ENCODE measurements around the gene GXYLT2.

The GXYLT2 gene

DNA sequence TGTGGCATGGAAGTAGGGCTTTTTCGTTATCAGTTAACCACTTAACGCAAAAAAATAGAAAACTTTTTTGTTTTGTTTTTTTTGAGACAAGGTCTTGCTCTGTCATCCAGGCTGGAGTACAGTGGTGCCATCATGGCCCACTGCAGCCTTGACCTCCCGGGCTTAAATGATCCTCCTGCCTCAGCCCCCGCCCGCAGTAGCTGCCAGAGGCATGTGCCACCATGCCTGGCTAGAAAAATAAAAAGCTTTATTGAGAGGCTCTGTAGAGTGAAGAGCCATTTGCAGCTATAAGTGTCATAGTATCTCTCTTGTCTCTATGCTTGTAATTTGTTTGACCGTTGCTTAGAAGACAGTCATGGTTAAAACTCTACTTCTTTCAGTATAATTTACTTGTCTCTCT, 122.3 kb downstream of the GXYLT2 start:
- no peak overlapping the region for H3K4me3 ChIP-seq (ENCODE audit: control insufficient read depth, low read depth, low read length)
- TF ChIP-seq, protein P1, sequence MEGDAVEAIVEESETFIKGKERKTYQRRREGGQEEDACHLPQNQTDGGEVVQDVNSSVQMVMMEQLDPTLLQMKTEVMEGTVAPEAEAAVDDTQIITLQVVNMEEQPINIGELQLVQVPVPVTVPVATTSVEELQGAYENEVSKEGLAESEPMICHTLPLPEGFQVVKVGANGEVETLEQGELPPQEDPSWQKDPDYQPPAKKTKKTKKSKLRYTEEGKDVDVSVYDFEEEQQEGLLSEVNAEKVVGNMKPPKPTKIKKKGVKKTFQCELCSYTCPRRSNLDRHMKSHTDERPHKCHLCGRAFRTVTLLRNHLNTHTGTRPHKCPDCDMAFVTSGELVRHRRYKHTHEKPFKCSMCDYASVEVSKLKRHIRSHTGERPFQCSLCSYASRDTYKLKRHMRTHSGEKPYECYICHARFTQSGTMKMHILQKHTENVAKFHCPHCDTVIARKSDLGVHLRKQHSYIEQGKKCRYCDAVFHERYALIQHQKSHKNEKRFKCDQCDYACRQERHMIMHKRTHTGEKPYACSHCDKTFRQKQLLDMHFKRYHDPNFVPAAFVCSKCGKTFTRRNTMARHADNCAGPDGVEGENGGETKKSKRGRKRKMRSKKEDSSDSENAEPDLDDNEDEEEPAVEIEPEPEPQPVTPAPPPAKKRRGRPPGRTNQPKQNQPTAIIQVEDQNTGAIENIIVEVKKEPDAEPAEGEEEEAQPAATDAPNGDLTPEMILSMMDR (conservative IDR thresholded peaks at IDR 0.05; ENCODE audit: control insufficient read depth, insufficient read depth, low read depth, low read length): no peak
- no peak for DNase-seq (ENCODE audit: low read depth)

GRCh38 chr3:73018298-73018697, 130.5 kb downstream of the GXYLT2 start:
- no peak overlapping the region for H3K4me3 ChIP-seq (ENCODE audit: control insufficient read depth, low read depth, low read length)
- TF ChIP-seq, protein P1 (conservative IDR thresholded peaks at IDR 0.05; ENCODE audit: control insufficient read depth, insufficient read depth, low read depth, low read length): no peak
- no peak for DNase-seq (ENCODE audit: low read depth)

DNA sequence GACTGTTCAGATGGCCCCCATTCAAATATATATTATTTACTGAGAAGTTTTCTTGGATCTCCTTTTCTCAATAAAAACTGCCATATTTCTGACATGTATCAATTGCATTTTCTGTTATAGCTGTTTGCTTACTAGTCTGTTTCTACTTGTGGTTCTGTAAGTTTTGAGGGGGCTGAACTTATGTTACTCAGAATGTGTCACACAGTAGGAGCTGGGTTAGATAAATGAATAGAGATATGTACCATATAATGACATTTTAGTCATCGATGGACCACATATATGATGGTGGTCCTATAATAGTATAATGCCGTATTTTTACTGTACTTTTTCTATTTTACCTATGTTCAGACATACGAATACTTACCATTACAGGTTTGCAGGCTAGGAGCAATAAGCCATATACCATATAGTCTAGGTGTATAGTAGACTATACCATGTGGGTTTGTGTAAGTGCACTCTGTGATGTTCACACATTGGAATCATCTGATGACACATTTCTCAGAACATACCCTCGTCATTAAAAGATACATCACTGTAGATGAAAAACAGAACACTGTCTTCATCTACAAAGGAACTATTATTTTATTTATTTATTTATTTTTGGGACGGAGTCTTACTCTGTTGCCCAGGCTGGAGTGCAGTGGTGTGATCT, 131.1 kb downstream of the GXYLT2 start:
- H3K4me3 ChIP-seq (ENCODE audit: control insufficient read depth, low read depth, low read length): no peak overlapping the region
- TF ChIP-seq, protein P1 (conservative IDR thresholded peaks at IDR 0.05; ENCODE audit: control insufficient read depth, insufficient read depth, low read depth, low read length): no peak
- no peak for DNase-seq (ENCODE audit: low read depth)

- TF ChIP-seq, protein P1 (conservative IDR thresholded peaks at IDR 0.05; ENCODE audit: control insufficient read depth, insufficient read depth, low read depth, low read length): no peak
- no peak overlapping the region for H3K4me3 ChIP-seq (ENCODE audit: control insufficient read depth, low read depth, low read length)
- no peak for DNase-seq (ENCODE audit: low read depth)
These were observed 133.5 kb downstream of the GXYLT2 start for GRCh38 chr3:73021301-73021835.

DNA sequence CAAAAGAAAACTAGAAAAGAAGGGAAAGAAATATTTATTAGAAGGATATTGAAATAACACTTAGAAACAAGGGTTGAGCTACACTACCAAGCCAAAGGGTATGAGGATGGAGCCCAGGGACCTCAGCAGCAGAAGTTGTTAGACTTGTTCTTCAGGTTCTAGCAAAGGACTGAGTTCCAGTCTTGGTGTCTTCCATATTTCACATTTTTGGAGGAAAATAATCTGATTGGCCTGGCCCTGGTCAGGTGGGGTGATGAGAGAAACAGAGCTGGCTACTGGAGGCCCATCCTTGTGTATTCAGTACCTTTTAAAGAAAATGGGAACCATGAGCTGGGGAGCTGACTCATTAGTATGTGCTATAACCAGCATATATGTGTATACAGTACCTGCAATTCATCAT, 137.0 kb downstream of the GXYLT2 start:
- TF ChIP-seq, protein P1 (conservative IDR thresholded peaks at IDR 0.05; ENCODE audit: control insufficient read depth, insufficient read depth, low read depth, low read length): no peak
- no peak overlapping the region for H3K4me3 ChIP-seq (ENCODE audit: control insufficient read depth, low read depth, low read length)
- DNase-seq (ENCODE audit: low read depth): no peak

DNA sequence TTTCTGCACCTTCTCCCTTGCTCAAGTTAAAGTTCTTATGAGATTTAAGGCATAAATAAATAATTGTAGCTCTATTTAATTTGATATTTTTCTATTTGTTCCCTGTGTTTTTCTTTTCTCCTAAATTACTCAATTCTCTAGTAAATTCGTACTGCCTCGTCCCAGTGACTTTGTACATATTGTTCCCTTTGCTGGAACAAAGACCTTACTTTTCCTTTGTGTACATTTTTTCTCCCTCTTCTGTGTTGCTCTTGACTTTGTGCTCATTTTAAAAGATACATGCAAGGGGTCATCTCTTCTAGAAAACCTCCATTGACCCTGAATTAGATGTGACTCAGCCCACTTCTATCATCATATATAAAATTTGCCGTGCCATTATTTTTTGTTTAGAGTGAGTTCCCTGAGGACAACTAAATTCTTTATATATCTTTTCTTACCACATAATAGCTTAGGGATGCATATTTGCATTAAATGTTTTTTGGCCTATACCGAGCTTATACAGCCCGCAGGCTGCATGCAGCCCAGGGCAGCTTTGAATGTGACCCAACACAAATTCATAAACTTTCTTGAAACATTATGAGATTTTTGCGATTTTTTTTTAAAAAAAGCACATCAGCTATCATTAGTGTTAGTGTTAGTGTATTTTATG, 138.4 kb downstream of the GXYLT2 start:
- TF ChIP-seq, protein P1 (conservative IDR thresholded peaks at IDR 0.05; ENCODE audit: control insufficient read depth, insufficient read depth, low read depth, low read length): no peak
- no peak for DNase-seq (ENCODE audit: low read depth)
- no peak overlapping the region for H3K4me3 ChIP-seq (ENCODE audit: control insufficient read depth, low read depth, low read length)

Measured in fibroblast of mammary gland (primary cell).